H9 (cell line): ENCODE results near the gene TBX1. TPM values are rescaled to one million over a fixed set of nuclear protein-coding genes. Genes with fewer than 3 reads are reported as not detected.

Experiments
- DNase-seq: peaks from one replicate; pipeline ENCODE4 v3.0.0-alpha.2; 2017
- H2AFZ ChIP-seq: one replicate; pipeline ENCODE4 v1.6.1; 2013; ENCODE audit warnings: mild to moderate bottlenecking, low read length, control low read depth, moderate library complexity
- H2AK5ac ChIP-seq: 2 replicates; pipeline ENCODE4 v1.6.1; 2013; ENCODE audit warnings: low read length, control low read depth, mixed read lengths; ENCODE audit not compliant: insufficient read length
- H2BK120ac ChIP-seq: one replicate; pipeline ENCODE4 v1.6.1; 2013; ENCODE audit warnings: low read depth, mild to moderate bottlenecking, low read length, control low read depth, inconsistent platforms; ENCODE audit not compliant: poor library complexity, severe bottlenecking
- H2BK12ac ChIP-seq: 2 replicates; pipeline ENCODE4 v1.6.1; 2013; ENCODE audit warnings: low read length, control low read depth, mixed read lengths, low read depth; ENCODE audit not compliant: insufficient read length
- H2BK15ac ChIP-seq: 2 replicates; pipeline ENCODE4 v1.6.1; 2013; ENCODE audit warnings: low read depth, low read length, control low read depth
- H2BK20ac ChIP-seq: one replicate; pipeline ENCODE4 v1.6.1; 2013; ENCODE audit warnings: low read depth, mild to moderate bottlenecking, low read length, control low read depth, inconsistent platforms; ENCODE audit not compliant: poor library complexity, severe bottlenecking
- H2BK5ac ChIP-seq: 2 replicates; pipeline ENCODE4 v1.6.1; 2013; ENCODE audit warnings: low read length, control low read depth, mixed read lengths; ENCODE audit not compliant: insufficient read length
- H3K14ac ChIP-seq: 2 replicates; pipeline ENCODE4 v1.6.1; 2013; ENCODE audit warnings: low read length, control low read depth; ENCODE audit not compliant: insufficient read depth
- H3K18ac ChIP-seq: 2 replicates; pipeline ENCODE4 v1.6.1; 2013; ENCODE audit warnings: low read depth, mild to moderate bottlenecking, mixed read lengths, low read length, control low read depth; ENCODE audit not compliant: insufficient read length
- H3K23ac ChIP-seq: 2 replicates; pipeline ENCODE4 v1.6.1; 2013; ENCODE audit warnings: low read length, control low read depth, mixed read lengths, low read depth; ENCODE audit not compliant: insufficient read length
- H3K23me2 ChIP-seq: 2 replicates; pipeline ENCODE4 v1.6.1; 2013; ENCODE audit warnings: low read depth, mild to moderate bottlenecking, mixed read lengths, low read length, control low read depth; ENCODE audit not compliant: insufficient read length, poor library complexity, severe bottlenecking
- H3K27ac ChIP-seq: 2 replicates; pipeline ENCODE4 v1.5.1; 2013; ENCODE audit warnings: low read length, control low read depth, mixed read lengths, low read depth; ENCODE audit not compliant: insufficient read length
- H3K27me3 ChIP-seq: 2 replicates; pipeline ENCODE4 v1.6.1; 2013; ENCODE audit warnings: low read length, control low read depth, inconsistent platforms; ENCODE audit not compliant: insufficient read depth
- H3K4ac ChIP-seq: 2 replicates; pipeline ENCODE4 v1.6.1; 2013; ENCODE audit warnings: low read depth, mild to moderate bottlenecking, control low read depth, inconsistent platforms, low read length, moderate library complexity
- H3K4me1 ChIP-seq: 2 replicates; pipeline ENCODE4 v1.6.1; 2013; ENCODE audit warnings: low read length, control low read depth, inconsistent platforms; ENCODE audit not compliant: insufficient read depth
- H3K4me2 ChIP-seq: 2 replicates; pipeline ENCODE4 v1.6.1; 2013; ENCODE audit warnings: low read length, control low read depth, mixed read lengths; ENCODE audit not compliant: insufficient read length, insufficient read depth
- H3K56ac ChIP-seq: 2 replicates; pipeline ENCODE4 v1.6.1; 2013; ENCODE audit warnings: low read depth, mild to moderate bottlenecking, mixed read lengths, low read length, control low read depth; ENCODE audit not compliant: insufficient read length
- H3K79me1 ChIP-seq: 2 replicates; pipeline ENCODE4 v1.6.1; 2013; ENCODE audit warnings: low read depth, mild to moderate bottlenecking, moderate library complexity, low read length, control low read depth, inconsistent platforms; ENCODE audit not compliant: insufficient read depth, poor library complexity, severe bottlenecking
- H3K79me2 ChIP-seq: 2 replicates; pipeline ENCODE4 v1.6.1; 2013; ENCODE audit warnings: low read length, control low read depth, inconsistent platforms; ENCODE audit not compliant: insufficient read depth
- H3K9ac ChIP-seq: 2 replicates; pipeline ENCODE4 v1.6.1; 2013; ENCODE audit warnings: low read length, control low read depth, mixed read lengths; ENCODE audit not compliant: insufficient read length; ENCODE audit errors: extremely low read depth
- H3K9me3 ChIP-seq: one replicate; pipeline ENCODE4 v1.6.1; 2013; ENCODE audit warnings: low read depth, low read length, inconsistent platforms; ENCODE audit not compliant: control insufficient read depth
- H3T11ph ChIP-seq: one replicate; pipeline ENCODE4 v1.6.1; 2013; ENCODE audit warnings: mild to moderate bottlenecking, low read length, control low read depth, inconsistent platforms
- H4K20me1 ChIP-seq: one replicate; pipeline ENCODE4 v1.6.1; 2013; ENCODE audit not compliant: control insufficient read depth, insufficient read length, insufficient read depth
- H4K5ac ChIP-seq: 2 replicates; pipeline ENCODE4 v1.6.1; 2013; ENCODE audit warnings: low read depth, mild to moderate bottlenecking, mixed read lengths, low read length, control low read depth; ENCODE audit not compliant: insufficient read length
- H4K8ac ChIP-seq: replicated peaks from 2 replicates; pipeline ENCODE4 v1.6.1; 2013; ENCODE audit warnings: low read length, control low read depth, mixed read lengths, low read depth; ENCODE audit not compliant: insufficient read length
- H4K91ac ChIP-seq: 2 replicates; pipeline ENCODE4 v1.6.1; 2013; ENCODE audit warnings: low read depth, mild to moderate bottlenecking, moderate library complexity, mixed read lengths, low read length, control low read depth; ENCODE audit not compliant: insufficient read length
- H3K27ac Mint-ChIP-seq, 3 experiments: 2 replicates in 2 of 3; 3 replicates in 1 of 3; pipeline ENCODE4 v1.8.0; 2020 to 2021; ENCODE audit warnings: mixed read lengths in 3 of 3, mild to moderate bottlenecking in 1 of 3, moderate library complexity in 1 of 3
- H3K27me3 Mint-ChIP-seq: 2 replicates; pipeline ENCODE4 v1.8.0; 2021; ENCODE audit warnings: low read depth, mild to moderate bottlenecking, moderate library complexity, mixed read lengths
- H3K36me3 Mint-ChIP-seq, 3 experiments: 2 replicates in 2 of 3; 3 replicates in 1 of 3; pipeline ENCODE4 v1.8.0; 2020 to 2021; ENCODE audit warnings: low read depth in 3 of 3, mixed read lengths in 3 of 3; ENCODE audit not compliant: insufficient read depth in 1 of 3
- H3K4me1 Mint-ChIP-seq, 2 experiments: 2 replicates each; pipeline ENCODE4 v1.8.0; 2020; ENCODE audit warnings: mixed read lengths in 2 of 2
- H3K4me3 Mint-ChIP-seq, 2 experiments: 2 replicates in 1 of 2; 3 replicates in 1 of 2; pipeline ENCODE4 v1.8.0; 2020 to 2021; ENCODE audit warnings: mild to moderate bottlenecking in 2 of 2, mixed read lengths in 2 of 2, moderate library complexity in 1 of 2
- H3K9me3 Mint-ChIP-seq, 2 experiments: 2 replicates in 1 of 2; 3 replicates in 1 of 2; pipeline ENCODE4 v1.8.0; 2020; ENCODE audit warnings: mild to moderate bottlenecking in 2 of 2, mixed read lengths in 2 of 2, moderate library complexity in 1 of 2
- WGBS: extraction: QIAGEN DNeasy Blood & Tissue Kit; methylation state at CpG from one replicate; pipeline ENCODE4 v1.1.7; 2013; ENCODE audit warnings: missing lambda C conversion rate, low lambda C conversion rate, mixed read lengths; ENCODE audit not compliant: insufficient read length; ENCODE audit errors: extremely low coverage; 5-methylcytosine and 5-hydroxymethylcytosine counted together
- total RNA-seq: library from RNA; stranded (reverse); gene quantifications from 2 replicates; pipeline ENCODE4 v1.2.1, GENCODE V29; 2021
- TF ChIP-seq, protein P1 (sequence below): fragments of 200-600 bp; sonication (generic); conservative IDR thresholded peaks from 3 replicates; pipeline ENCODE4 v1.8.0; 2021; ENCODE audit warnings: antibody characterized with exemption, mild to moderate bottlenecking

Gene TBX1
- total RNA-seq, 1 experiment from 2014 or later, result 2.2 TPM

DNA sequence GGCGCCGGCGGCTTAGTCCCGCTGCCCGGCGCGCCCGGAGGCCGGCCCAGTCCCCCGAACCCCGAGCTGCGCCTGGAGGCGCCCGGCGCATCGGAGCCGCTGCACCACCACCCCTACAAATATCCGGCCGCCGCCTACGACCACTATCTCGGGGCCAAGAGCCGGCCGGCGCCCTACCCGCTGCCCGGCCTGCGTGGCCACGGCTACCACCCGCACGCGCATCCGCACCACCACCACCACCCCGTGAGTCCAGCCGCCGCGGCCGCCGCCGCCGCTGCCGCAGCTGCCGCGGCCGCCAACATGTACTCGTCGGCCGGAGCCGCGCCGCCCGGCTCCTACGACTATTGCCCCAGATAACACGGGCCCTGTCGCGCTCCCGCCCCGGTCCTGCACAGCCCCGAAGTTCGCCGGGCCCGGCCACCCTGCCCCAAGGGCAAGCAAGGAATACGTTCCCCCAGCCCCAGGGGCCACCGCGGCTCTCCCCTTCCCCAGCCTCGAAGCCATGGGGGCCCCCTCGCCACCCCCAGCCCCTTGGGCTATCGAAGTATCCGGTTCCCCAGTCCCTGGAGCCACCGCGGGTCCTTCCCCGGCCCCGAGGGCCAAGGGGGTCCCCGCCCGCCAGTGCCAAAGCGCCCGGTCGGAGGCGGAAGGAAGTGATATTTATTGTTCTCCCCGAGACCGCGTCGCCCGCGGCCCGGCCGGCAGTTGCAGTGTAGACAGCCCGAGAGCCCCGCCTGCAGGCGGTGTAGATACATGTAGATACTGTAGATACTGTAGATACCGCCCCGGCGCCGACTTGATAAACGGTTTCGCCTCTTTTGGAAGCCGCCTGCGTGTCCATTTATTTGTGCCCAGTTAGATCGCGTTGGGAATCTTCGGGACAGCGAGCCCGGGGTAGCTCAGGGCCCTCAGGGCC is 6.2 kb downstream of the TBX1 start:
- Histone ChIP-seq H3K23me2 (peaks cover 4% of the 10 kb centered on the region), H2BK15ac (no peak overlapping the region), H4K20me1 (peaks cover 3% of the 10 kb centered on the region), H4K5ac (no peak overlapping the region), H3K4ac (no peak overlapping the region), H4K91ac (no peak overlapping the region), H3K79me2 (no peaks in the 10 kb centered on the region), H3T11ph (no peak overlapping the region), H2BK12ac (no peak overlapping the region), H3K79me1 (no peaks in the 10 kb centered on the region), H3K18ac (no peak overlapping the region), H3K27me3 (peaks cover 66% of the 10 kb centered on the region), H2BK120ac (no peak overlapping the region), H3K23ac (no peak overlapping the region), H3K56ac (no peak overlapping the region), H2AK5ac (no peak overlapping the region), H4K8ac (no peak overlapping the region), H3K9me3 (no peaks in the 10 kb centered on the region), H3K14ac (no peak overlapping the region), H2BK20ac (no peak overlapping the region), H3K9ac (no peak overlapping the region), H2AFZ (no peak overlapping the region), H3K27ac (no peak overlapping the region), H3K4me2 (peak overlapping the region; percentile 55), H3K4me1 (peaks cover 4% of the 10 kb centered on the region; the same call in 1 of the 2 replicates), H2BK5ac (no peak overlapping the region)
- DNase-seq, result peak; percentile 68
- Mint-ChIP-seq H3K27ac (no peak overlapping the region), H3K4me3 (peak overlapping the region in 1 of 2 experiments; percentile 65; a peak in 3 of 5 replicates), H3K36me3 (no peaks in the 10 kb centered on the region; a peak in 1 of 7 replicates), H3K4me1 (peaks cover 3 to 37% of the 10 kb centered on the region in 2 experiments), H3K27me3 (peaks cover 94% of the 10 kb centered on the region), H3K9me3 (peaks cover 0 to 3% of the 10 kb centered on the region in 2 experiments; a peak in 1 of 5 replicates)
- no CpG with 5 or more reads among the region's 103 CpGs for WGBS
- TF ChIP-seq, protein P1, sequence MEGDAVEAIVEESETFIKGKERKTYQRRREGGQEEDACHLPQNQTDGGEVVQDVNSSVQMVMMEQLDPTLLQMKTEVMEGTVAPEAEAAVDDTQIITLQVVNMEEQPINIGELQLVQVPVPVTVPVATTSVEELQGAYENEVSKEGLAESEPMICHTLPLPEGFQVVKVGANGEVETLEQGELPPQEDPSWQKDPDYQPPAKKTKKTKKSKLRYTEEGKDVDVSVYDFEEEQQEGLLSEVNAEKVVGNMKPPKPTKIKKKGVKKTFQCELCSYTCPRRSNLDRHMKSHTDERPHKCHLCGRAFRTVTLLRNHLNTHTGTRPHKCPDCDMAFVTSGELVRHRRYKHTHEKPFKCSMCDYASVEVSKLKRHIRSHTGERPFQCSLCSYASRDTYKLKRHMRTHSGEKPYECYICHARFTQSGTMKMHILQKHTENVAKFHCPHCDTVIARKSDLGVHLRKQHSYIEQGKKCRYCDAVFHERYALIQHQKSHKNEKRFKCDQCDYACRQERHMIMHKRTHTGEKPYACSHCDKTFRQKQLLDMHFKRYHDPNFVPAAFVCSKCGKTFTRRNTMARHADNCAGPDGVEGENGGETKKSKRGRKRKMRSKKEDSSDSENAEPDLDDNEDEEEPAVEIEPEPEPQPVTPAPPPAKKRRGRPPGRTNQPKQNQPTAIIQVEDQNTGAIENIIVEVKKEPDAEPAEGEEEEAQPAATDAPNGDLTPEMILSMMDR, result peak; percentile 73
